Smooth muscle cell (in vitro differentiated cells): ENCODE results near the gene TECPR2. TPM values are rescaled to one million over a fixed set of nuclear protein-coding genes. Genes with fewer than 3 reads are reported as not detected.

Source experiments
- DNase-seq: peaks from one replicate; lab custom pipeline; 2025; ENCODE audit not compliant: unreplicated experiment; lab: John Stamatoyannopoulos, UW
- H2AFZ ChIP-seq: fragments of 200-600 bp; sonication (generic); 2 replicates; pipeline ENCODE4 v1.6.0; 2016; ENCODE audit warnings: antibody characterized with exemption, low read depth, mild to moderate bottlenecking
- H3F3A ChIP-seq: fragments of 200-600 bp; sonication (generic); 2 replicates; pipeline ENCODE4 v1.6.0; 2017; ENCODE audit warnings: antibody characterized with exemption, low read depth
- H3K27ac ChIP-seq: fragments of 200-600 bp; sonication (generic); 2 replicates; pipeline ENCODE4 v1.5.1; 2016; ENCODE audit warnings: low read depth, mild to moderate bottlenecking
- H3K27me3 ChIP-seq: fragments of 200-600 bp; sonication (generic); 2 replicates; pipeline ENCODE4 v1.6.1; 2016; ENCODE audit warnings: low read depth, mild to moderate bottlenecking
- H3K36me3 ChIP-seq: fragments of 200-600 bp; sonication (generic); 2 replicates; pipeline ENCODE4 v1.5.1; 2016; ENCODE audit warnings: low read depth
- H3K4me1 ChIP-seq: fragments of 200-600 bp; sonication (generic); 2 replicates; pipeline ENCODE4 v1.5.1; 2016; ENCODE audit warnings: low read depth
- H3K4me2 ChIP-seq: fragments of 200-600 bp; sonication (generic); 2 replicates; pipeline ENCODE4 v1.6.0; 2016; ENCODE audit warnings: mild to moderate bottlenecking
- H3K4me3 ChIP-seq: fragments of 200-600 bp; sonication (generic); 2 replicates; pipeline ENCODE4 v1.5.1; 2016; ENCODE audit warnings: mild to moderate bottlenecking
- H3K79me2 ChIP-seq: fragments of 200-600 bp; sonication (generic); 2 replicates; pipeline ENCODE4 v1.6.0; 2016; ENCODE audit warnings: low read depth, mild to moderate bottlenecking
- H3K9ac ChIP-seq: fragments of 200-600 bp; sonication (generic); 2 replicates; pipeline ENCODE4 v1.6.0; 2016; ENCODE audit warnings: low read depth
- H3K9me3 ChIP-seq: fragments of 200-600 bp; sonication (generic); replicated peaks from 2 replicates; pipeline ENCODE4 v1.5.1; 2016; ENCODE audit warnings: low read depth
- H4K20me1 ChIP-seq: fragments of 200-600 bp; sonication (generic); 2 replicates; pipeline ENCODE4 v1.6.0; 2016; ENCODE audit warnings: low read depth
- WGBS: methylation state at CpG from one replicate; pipeline ENCODE4 v1.1.7; 2016; ENCODE audit warnings: low lambda C conversion rate; 5-methylcytosine and 5-hydroxymethylcytosine counted together
- polyA plus RNA-seq: library from polyadenylated mRNA; unstranded; fragments of >200 nt; fragmentation: Nextera tagmentation; extraction: Ambion mirVana; gene quantifications from 2 replicates; pipeline ENCODE4 v1.2.1, GENCODE V29; 2016
- total RNA-seq: library from RNA; depleted of rRNA; stranded (reverse); fragments of >200 nt; gene quantifications from 2 replicates; pipeline ENCODE4 v1.2.3, GENCODE V29; 2014
- TF ChIP-seq, protein P1 (sequence below): fragments of 200-600 bp; sonication (generic); IDR thresholded peaks from 2 replicates; pipeline ENCODE4 v1.5.1; 2017; ENCODE audit warnings: borderline replicate concordance, mild to moderate bottlenecking, antibody characterized with exemption; ENCODE audit not compliant: insufficient read depth, poor library complexity, severe bottlenecking

Gene TECPR2
- total and polyA plus RNA-seq, 2 experiments from 2014 or later = 11.0 to 12.2 TPM

DNA sequence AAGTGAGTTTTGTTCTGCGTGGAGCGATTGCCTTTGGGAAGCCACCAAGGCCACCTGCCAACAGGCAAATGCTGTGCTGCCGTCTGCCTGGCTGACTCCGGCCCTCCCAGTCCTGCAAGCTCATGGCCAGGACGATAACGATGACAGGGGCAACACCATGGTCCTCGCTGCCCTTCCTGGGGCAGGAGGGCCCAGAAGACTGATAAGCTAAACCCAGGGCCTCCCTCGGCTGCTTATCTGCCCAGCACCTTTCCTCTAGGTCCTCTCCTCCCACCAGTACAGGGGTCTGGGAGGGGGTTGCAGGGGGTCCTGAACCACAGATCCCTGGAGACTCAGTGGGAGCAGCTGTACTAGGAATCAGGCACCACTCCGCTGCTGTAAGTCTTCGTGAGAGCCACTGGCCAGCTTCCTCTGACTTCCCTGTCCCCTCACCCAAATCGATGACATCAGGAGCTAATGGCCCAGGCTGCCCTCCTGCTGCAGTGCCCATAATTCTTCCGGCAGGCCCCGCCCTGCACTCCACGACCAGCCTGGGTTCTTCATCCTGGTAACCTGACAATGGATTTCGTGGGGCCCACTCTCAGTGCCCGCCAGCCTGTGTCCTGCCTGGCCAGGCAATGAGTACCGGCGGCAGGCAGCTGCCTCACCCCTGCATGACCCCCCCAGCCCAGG is 141.7 kb downstream of the TECPR2 start:
- Histone ChIP-seq H3K27me3 (no peaks in the 10 kb centered on the region), H3K27ac (no peak overlapping the region), H4K20me1 (no peaks in the 10 kb centered on the region), H3K4me3 (no peak overlapping the region), H3K79me2 (no peaks in the 10 kb centered on the region), H3K4me2 (no peak overlapping the region), H3K4me1 (peaks cover 5% of the 10 kb centered on the region), H2AFZ (no peak overlapping the region), H3K9ac (no peak overlapping the region), H3K9me3 (no peaks in the 10 kb centered on the region), H3K36me3 (no peaks in the 10 kb centered on the region), H3F3A (no peaks in the 10 kb centered on the region)
- DNase-seq = no peak
- WGBS = 92% methylated on average over 18 of the region's 18 CpGs
- TF ChIP-seq, protein P1, sequence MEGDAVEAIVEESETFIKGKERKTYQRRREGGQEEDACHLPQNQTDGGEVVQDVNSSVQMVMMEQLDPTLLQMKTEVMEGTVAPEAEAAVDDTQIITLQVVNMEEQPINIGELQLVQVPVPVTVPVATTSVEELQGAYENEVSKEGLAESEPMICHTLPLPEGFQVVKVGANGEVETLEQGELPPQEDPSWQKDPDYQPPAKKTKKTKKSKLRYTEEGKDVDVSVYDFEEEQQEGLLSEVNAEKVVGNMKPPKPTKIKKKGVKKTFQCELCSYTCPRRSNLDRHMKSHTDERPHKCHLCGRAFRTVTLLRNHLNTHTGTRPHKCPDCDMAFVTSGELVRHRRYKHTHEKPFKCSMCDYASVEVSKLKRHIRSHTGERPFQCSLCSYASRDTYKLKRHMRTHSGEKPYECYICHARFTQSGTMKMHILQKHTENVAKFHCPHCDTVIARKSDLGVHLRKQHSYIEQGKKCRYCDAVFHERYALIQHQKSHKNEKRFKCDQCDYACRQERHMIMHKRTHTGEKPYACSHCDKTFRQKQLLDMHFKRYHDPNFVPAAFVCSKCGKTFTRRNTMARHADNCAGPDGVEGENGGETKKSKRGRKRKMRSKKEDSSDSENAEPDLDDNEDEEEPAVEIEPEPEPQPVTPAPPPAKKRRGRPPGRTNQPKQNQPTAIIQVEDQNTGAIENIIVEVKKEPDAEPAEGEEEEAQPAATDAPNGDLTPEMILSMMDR = no peak

DNA sequence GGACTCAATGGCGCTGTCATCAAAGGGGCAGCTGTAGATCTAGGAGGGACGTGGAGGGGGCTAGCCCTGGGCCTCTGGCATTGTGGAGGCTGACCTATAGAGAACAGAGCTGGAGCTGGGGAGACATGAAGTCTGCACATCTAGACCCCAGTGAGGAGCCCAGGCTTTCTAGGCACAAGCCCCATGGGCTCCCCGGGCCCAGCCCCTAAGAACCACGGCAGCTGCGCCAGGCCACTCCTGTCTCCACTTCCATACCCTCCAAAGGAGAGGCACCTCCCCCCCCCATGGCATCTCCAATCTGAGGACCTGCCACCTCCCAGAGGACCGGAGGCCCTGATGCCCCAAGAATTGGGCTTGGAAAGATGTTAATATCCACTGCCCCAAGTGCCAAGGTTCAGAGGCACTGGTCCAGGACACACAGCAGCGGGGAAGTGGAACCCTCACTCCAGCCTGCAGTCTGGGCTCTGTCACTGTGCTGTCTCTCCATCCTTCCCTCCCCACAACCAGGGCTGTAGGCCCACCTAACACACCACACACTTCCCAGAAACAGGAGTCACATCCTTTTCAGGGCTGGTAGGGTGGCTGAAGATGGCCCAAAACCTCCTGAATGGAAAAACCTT is 142.4 kb downstream of the TECPR2 start:
- Histone ChIP-seq H3K9ac (no peak overlapping the region), H3K36me3 (no peaks in the 10 kb centered on the region), H3F3A (no peaks in the 10 kb centered on the region), H3K4me3 (no peak overlapping the region), H3K4me2 (no peak overlapping the region), H3K9me3 (no peaks in the 10 kb centered on the region), H3K4me1 (peaks cover 6% of the 10 kb centered on the region), H3K79me2 (no peaks in the 10 kb centered on the region), H2AFZ (no peak overlapping the region), H4K20me1 (no peaks in the 10 kb centered on the region), H3K27ac (no peak overlapping the region), H3K27me3 (no peaks in the 10 kb centered on the region)
- 92% methylated on average over 7 of the region's 7 CpGs for WGBS
- TF ChIP-seq, protein P1 = no peak
- no peak for DNase-seq

GRCh38 chr14:102505775-102506625 is 143.3 kb downstream of the TECPR2 start:
- no peak overlapping the region for H2AFZ ChIP-seq
- no peak overlapping the region for H3K27ac ChIP-seq
- TF ChIP-seq, protein P1 = no peak
- H3K36me3 ChIP-seq = no peaks in the 10 kb centered on the region
- H3K9me3 ChIP-seq = no peaks in the 10 kb centered on the region
- H3K4me3 ChIP-seq = no peak overlapping the region
- peaks cover 14% of the 10 kb centered on the region for H3K4me1 ChIP-seq
- no peak overlapping the region for H3K4me2 ChIP-seq
- H3K79me2 ChIP-seq = no peaks in the 10 kb centered on the region
- no peak for DNase-seq
- H3F3A ChIP-seq = no peaks in the 10 kb centered on the region
- H3K27me3 ChIP-seq = no peaks in the 10 kb centered on the region
- WGBS = 97% methylated on average over 19 of the region's 19 CpGs
- no peak overlapping the region for H3K9ac ChIP-seq
- no peaks in the 10 kb centered on the region for H4K20me1 ChIP-seq
